Thoracic aorta (tissue), 2 donors: ENCODE results near the gene TENM4. TPM values are rescaled to one million over a fixed set of nuclear protein-coding genes. Genes with fewer than 3 reads are reported as not detected.
"Not testable (repeated sequence)": the region's sequence is repeated elsewhere in the genome, so short reads cannot be mapped to it uniquely, and the experiment has no call there.

Experiments used
- ATAC-seq: fragments of 150-250 bp; one replicate; pipeline ENCODE4 v1.8.0; 2017; ENCODE audit warnings: low read depth; ENCODE audit not compliant: insufficient number of reproducible peaks, low FRiP score
- DNase-seq: peaks from one replicate; pipeline ENCODE4 v3.0.0-alpha.2; 2020; ENCODE audit warnings: low spot score
- H3K27ac ChIP-seq, 2 donors: fragments of 200-600 bp; sonication (generic); 1 replicate in 1 of 2; 2 replicates in 1 of 2; pipeline ENCODE4 v1.5.1; 2016; ENCODE audit warnings: mild to moderate bottlenecking in 2 of 2, moderate library complexity in 2 of 2
- H3K27me3 ChIP-seq: fragments of 200-600 bp; sonication (generic); replicated peaks from 2 replicates; pipeline ENCODE4 v1.6.0; 2016; ENCODE audit warnings: mild to moderate bottlenecking; ENCODE audit not compliant: insufficient read depth
- H3K36me3 ChIP-seq: fragments of 200-600 bp; sonication (generic); one replicate; pipeline ENCODE4 v1.5.1; 2016
- H3K4me1 ChIP-seq, 2 donors: fragments of 200-600 bp; sonication (generic); 1 replicate in 1 of 2; 2 replicates in 1 of 2; pipeline versions ENCODE4 v1.5.1 to v1.6.0; 2016; ENCODE audit warnings: low read depth in 2 of 2, mild to moderate bottlenecking in 1 of 2; ENCODE audit not compliant: control insufficient read depth in 1 of 2
- H3K4me3 ChIP-seq: fragments of 200-600 bp; sonication (generic); 2 replicates; pipeline ENCODE4 v1.5.1; 2016; ENCODE audit warnings: mild to moderate bottlenecking
- H3K9me3 ChIP-seq: fragments of 200-600 bp; sonication (generic); 2 replicates; pipeline ENCODE4 v1.5.1; 2016
- CTCF ChIP-seq: fragments of 200-600 bp; sonication (generic); IDR thresholded peaks from one replicate; pipeline ENCODE4 v1.5.1; 2019; ENCODE audit warnings: antibody characterized with exemption
- total RNA-seq, 2 donors: library from RNA; depleted of rRNA; stranded (reverse); fragments of >200 nt; gene quantifications; one replicate each; pipeline versions ENCODE4 v1.1.0 to v1.2.3, GENCODE V29; 2016

The TENM4 gene
- total RNA-seq, 2 donors from 2014 or later = 6.1 to 13.3 TPM

- no peak for ATAC-seq
- Histone ChIP-seq H3K9me3 (no peaks in the 10 kb centered on the region), H3K4me3 (no peak overlapping the region), H3K27ac (no peak overlapping the region), H3K4me1 (no peaks in the 10 kb centered on the region), H3K27me3 (no peaks in the 10 kb centered on the region), H3K36me3 (no peaks in the 10 kb centered on the region)
- TF ChIP-seq CTCF = no peak
- DNase-seq = no peak
Measured at GRCh38 chr11:78986305-78986704, 454.5 kb downstream of the TENM4 start.

- Histone ChIP-seq H3K36me3 (no peaks in the 10 kb centered on the region), H3K4me3 (no peak overlapping the region), H3K4me1 (no peaks in the 10 kb centered on the region), H3K27ac (no peak overlapping the region), H3K27me3 (no peaks in the 10 kb centered on the region), H3K9me3 (no peaks in the 10 kb centered on the region)
- ATAC-seq = no peak
- no peak for DNase-seq
- no peak for TF ChIP-seq CTCF
Measured at GRCh38 chr11:78985663-78986062, 455.2 kb downstream of the TENM4 start.

- Histone ChIP-seq H3K9me3 (no peaks in the 10 kb centered on the region), H3K27ac (no peak overlapping the region), H3K4me1 (no peaks in the 10 kb centered on the region), H3K4me3 (no peak overlapping the region), H3K27me3 (no peaks in the 10 kb centered on the region), H3K36me3 (no peaks in the 10 kb centered on the region)
- TF ChIP-seq CTCF = no peak
- ATAC-seq (no peak), DNase-seq (no peak)
Measured at GRCh38 chr11:78982473-78982872, 458.4 kb downstream of the TENM4 start.

- no peaks in the 10 kb centered on the region for H3K27me3 ChIP-seq
- DNase-seq (no peak), ATAC-seq (no peak)
- H3K9me3 ChIP-seq = no peaks in the 10 kb centered on the region
- no peak overlapping the region for H3K4me3 ChIP-seq
- no peak overlapping the region for H3K27ac ChIP-seq
- H3K4me1 ChIP-seq = no peaks in the 10 kb centered on the region
- TF ChIP-seq CTCF = no peak
- no peaks in the 10 kb centered on the region for H3K36me3 ChIP-seq
Measured at GRCh38 chr11:78981153-78981552, 459.7 kb downstream of the TENM4 start.

GRCh38 chr11:78978831-78979230, 462.0 kb downstream of the TENM4 start:
- no peaks in the 10 kb centered on the region for H3K4me1 ChIP-seq
- H3K9me3 ChIP-seq = no peaks in the 10 kb centered on the region
- no peak overlapping the region for H3K27ac ChIP-seq
- H3K36me3 ChIP-seq = no peaks in the 10 kb centered on the region
- H3K4me3 ChIP-seq = no peak overlapping the region
- no peak for DNase-seq
- no peak for ATAC-seq
- H3K27me3 ChIP-seq = no peaks in the 10 kb centered on the region
- no peak for TF ChIP-seq CTCF

- not testable (repeated sequence) for DNase-seq, H3K9me3 ChIP-seq, ATAC-seq
Measured at GRCh38 chr11:78977848-78978247, 463.0 kb downstream of the TENM4 start.

More at GRCh38 chr11:78977848-78978247, 463.0 kb downstream of the TENM4 start:
- H3K36me3 ChIP-seq, H3K27me3 ChIP-seq, H3K4me1 ChIP-seq, H3K4me3 ChIP-seq, H3K27ac ChIP-seq: not testable (repeated sequence)
